GM21786 (cell line): ENCODE results near the gene RAP2A.

Source experiments
- ATAC-seq: cut with Tn5 transposase; IDR thresholded peaks from one replicate; pipeline ENCODE4 v1.9.1; 2021; ENCODE audit not compliant: unreplicated experiment

Gene RAP2A

DNA sequence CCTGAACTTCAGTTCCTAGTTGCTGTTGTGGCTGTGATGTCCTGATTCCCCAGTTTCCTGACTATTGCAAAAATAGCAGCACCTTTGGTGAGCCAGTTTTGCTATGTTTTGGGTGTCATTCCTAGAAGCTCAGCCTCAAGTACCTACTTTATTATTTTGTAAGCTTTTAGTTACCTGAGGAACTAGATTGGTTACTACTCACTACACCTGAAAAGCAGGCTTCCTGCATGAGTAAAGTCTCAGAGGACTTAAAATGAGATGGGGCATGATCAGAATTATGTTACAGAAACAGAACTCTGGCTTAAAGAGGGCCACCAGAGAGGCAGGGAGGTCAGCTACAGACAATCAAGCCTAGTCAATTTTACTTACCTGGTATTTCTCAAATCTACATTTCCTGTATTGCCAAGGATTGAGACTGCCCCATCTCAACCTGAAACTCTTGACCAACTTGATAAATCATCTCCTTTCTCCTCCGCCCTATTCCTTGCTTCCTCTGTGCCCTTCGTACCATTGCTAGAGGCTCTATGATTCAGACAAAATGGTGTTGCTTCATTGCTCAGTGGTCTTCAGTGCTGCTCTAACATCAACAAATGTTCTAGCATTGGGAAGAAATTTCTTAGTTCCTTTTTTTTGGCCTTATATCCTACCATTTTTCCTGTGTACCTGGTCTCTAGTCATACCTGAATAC is 58.9 kb downstream of the RAP2A start:
- no peak for ATAC-seq

DNA sequence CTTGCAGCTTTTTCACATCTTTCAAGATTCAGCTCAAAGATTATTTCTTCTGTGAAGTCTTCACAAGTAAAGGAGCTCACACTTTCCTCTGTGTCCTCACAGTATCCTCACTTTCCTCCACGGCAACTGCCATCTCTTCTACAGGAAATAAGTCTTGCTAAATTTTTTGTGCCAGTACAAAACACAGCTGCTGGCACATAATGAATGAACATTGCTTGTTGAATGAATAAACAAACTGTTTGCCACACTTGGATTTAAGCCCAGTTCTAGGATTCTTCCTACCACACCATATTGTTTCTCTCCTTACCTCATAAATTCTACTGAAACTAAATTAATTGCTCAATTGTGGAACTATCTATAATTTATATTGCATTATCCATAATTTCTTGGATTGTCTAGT is 59.5 kb downstream of the RAP2A start:
- no peak for ATAC-seq

GRCh38 chr13:97495678-97496077 is 61.7 kb downstream of the RAP2A start:
- ATAC-seq, result no peak

DNA sequence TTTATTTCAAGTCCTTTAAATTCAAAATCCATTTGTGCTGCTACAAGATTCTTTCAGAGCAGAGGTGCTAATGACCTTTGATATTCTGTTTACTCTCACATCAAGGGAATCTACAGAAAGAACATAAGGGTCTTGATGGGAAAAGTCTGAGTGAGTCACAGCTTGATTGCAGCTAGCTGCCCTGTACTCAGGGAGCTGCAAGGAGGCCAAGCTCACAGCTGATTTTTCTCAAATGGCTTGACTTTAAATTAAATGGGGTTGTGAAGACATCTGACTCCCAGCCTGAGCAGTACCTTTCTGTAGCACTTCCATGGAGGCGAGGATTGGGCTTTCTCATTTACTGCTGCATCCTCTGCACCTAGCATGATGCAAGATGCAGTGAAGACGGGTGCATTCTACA is 62.5 kb downstream of the RAP2A start:
- no peak for ATAC-seq

GRCh38 chr13:97497400-97497799 is 63.4 kb downstream of the RAP2A start:
- ATAC-seq, result no peak

GRCh38 chr13:97498419-97498818 is 64.5 kb downstream of the RAP2A start:
- no peak for ATAC-seq

DNA sequence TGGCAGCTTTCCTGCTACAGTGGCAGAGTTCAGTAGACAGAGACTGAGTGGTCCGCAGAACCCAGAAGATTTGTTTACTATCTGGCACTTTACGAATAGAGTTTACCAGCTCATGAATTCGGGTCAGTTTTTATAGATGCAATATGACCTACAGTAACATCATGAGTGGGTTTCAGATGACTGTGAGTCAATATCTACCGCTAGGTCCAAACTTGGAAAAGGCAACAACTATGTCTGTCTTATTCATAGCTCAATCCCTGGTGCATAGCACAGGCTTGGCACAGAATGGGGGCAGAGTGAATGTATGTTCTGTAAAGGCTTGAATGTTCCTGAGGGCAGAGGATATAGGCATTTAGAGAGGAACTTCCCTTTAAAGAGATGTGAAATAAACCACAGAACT is 65.2 kb downstream of the RAP2A start:
- ATAC-seq, result no peak

DNA sequence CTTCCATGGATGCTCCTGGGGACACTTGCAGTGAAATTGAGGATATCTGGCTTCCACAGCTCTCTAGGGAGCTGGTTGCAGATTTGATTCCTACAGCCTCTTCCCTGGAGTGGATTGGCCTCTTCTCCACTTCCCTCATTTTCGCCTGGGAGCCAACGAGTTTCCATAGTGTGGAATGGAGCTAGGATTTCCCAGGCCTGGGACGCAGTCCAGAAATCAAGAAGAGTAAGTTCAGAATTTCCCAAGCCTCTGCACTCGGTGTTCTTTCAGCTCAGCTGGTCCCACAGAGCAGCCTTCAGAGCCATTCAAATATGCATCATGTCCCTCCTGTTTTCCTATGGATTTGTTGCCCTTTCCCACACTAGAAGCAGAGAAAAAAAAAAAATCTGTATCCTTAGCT is 68.2 kb downstream of the RAP2A start:
- ATAC-seq, result no peak

DNA sequence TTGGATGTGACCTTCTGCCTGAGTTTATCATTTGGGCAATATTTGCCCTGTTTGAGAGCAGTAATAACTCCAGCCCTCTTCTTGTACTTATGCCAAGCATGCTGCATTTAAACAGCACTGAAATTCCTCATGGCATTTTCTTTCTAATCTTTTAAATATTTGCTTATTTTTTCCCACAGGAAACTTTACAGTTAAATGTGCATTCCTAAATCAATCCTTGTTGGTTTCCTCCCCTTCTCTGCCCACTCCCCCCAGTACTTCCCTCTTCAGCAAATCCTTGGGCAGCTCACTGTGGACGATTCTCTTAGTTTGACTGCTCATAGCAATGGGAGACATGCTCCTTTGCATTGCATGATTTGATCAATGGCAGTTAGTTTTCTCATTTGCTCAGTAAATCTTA is 68.7 kb downstream of the RAP2A start:
- ATAC-seq, result no peak

DNA sequence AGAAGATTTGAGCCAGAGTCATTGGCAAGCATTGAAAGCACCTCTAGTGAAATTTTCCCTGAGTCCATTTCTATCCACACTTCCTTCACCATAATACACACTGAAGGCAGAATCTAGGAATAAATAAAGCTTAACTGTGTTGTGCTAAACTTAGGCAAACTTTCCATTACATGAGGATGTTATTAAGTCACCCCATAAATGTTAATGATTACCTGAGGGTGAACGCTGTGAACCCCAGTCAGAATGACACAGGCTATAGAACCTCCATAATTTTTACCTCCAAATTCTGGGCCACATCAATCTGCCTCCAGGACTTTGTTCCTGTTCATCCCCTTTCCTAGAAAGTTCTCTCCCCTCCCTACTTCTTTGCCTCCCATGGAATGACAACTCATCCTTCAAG is 71.0 kb downstream of the RAP2A start:
- ATAC-seq, result no peak

DNA sequence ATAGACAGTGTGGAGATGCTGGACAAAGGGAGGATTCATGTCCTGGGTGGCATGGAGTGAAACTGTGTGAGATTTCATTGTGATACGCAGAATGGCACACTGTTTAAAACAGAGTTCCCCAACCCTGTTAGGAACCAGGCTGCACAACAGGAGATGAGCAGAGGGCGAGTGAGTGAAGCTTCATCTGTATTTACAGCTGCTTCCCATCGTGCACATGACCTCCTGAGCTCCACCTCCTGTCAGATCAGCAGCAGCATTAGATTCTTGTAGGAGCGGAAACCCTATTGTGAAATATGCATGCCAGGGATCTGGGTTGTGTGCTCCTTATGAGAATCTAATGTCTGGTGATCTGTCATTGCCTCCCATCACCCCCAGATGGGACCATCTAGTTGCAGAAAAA is 72.5 kb downstream of the RAP2A start:
- no peak for ATAC-seq

GRCh38 chr13:97512732-97513131 is 78.8 kb downstream of the RAP2A start:
- ATAC-seq, result no peak

DNA sequence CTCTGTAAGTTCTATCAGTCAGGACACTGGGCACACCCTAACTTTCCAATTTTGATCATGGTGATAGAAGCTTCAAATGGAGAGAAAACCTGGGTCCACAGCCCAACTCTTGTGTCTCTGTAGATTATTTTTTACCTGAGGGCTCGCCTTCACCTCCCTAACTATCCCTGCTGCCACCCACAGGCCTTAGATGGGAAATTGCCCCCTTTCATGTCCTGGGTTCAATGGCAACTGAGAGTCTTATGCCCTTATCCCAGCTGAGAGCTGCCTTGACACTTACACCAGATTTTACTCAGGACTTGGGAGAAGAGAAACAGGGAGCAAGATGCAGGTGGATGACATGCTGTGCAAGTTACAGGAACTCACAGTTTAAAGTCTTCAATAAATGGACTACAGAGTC is 81.7 kb downstream of the RAP2A start:
- ATAC-seq, result no peak

GRCh38 chr13:97517967-97518366 is 84.0 kb downstream of the RAP2A start:
- no peak for ATAC-seq
